ENCODE data around the gene KCNIP3.

KCNIP3 gene

GRCh38 chr2:95275151-95275515 is 22.0 kb upstream of the KCNIP3 start:
- DNase-seq = no peak

DNA sequence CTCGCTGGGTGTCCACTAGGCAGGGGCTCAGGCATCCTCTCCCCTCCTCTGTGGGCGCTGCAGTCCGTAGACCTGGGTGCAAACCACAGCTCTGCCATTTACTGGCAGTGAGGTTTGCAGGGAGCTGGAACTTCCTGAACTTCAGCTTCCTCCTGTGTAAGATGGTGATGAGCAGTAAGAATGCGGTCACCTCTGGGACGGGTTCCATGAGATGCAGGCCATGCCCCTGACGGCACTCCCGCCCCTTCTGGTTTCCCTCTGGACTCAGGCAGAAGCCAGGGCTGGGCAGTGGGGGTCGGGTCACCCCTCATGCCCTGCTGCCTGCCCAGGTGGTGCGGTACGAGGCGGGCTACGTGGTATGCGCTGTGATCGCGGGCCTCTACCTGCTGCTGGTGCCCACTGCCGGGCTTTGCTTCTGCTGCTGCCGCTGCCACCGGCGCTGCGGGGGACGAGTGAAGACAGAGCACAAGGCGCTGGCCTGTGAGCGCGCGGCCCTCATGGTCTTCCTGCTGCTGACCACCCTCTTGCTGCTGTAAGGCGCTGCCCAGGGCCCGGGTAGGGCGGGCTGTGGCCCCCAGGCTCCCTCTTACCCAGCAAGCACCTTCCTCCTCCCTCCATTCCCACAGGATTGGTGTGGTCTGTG is 21.4 kb upstream of the KCNIP3 start:
- no peak for DNase-seq

- DNase-seq = no peak
Measured at GRCh38 chr2:95276244-95276887, 20.8 kb upstream of the KCNIP3 start.

DNA sequence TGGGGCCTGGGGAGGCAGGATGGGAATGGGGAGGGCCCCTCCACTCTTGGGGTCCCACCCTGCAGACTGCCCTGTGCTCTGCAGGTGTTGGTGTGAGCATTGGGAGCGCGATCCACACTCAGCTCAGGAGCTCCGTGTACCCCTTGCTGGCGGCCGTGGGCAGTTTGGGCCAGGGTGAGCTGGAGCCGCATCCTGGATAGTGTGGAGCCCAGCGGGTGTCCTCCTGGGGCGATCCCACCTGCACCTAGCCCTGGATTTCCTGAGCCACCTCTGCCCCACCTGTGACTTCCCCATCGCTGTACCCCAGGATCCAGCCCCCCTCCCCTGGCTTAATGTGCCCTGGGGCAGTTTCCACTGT is 20.3 kb upstream of the KCNIP3 start:
- DNase-seq = no peak

GRCh38 chr2:95277246-95277906 is 19.8 kb upstream of the KCNIP3 start:
- DNase-seq = no peak

DNA sequence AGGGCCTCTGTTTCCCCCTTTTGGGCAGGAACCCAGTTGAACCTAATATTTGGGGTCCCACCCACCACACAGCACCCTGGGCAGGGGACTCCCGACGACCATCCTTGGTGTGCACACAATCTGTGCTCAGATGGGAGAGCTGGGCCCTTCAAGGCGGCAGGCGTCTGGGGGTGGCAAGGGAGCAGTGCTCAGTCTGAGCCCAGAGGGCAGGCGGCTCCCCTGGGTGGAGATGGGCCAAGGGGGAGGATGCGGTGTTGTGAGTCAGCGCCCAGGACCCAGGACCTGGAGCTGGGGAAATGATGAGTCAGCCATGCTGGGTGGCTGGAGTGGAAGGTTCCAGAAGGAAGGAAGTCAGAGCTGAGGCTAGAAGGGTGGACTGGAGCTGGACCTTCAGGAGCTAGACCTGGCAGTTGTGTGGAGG is 19.1 kb upstream of the KCNIP3 start:
- no peak for DNase-seq

GRCh38 chr2:95278637-95279225 is 18.4 kb upstream of the KCNIP3 start:
- no peak for DNase-seq

- no peak for DNase-seq
Measured at GRCh38 chr2:95279435-95280035, 17.6 kb upstream of the KCNIP3 start.

DNA sequence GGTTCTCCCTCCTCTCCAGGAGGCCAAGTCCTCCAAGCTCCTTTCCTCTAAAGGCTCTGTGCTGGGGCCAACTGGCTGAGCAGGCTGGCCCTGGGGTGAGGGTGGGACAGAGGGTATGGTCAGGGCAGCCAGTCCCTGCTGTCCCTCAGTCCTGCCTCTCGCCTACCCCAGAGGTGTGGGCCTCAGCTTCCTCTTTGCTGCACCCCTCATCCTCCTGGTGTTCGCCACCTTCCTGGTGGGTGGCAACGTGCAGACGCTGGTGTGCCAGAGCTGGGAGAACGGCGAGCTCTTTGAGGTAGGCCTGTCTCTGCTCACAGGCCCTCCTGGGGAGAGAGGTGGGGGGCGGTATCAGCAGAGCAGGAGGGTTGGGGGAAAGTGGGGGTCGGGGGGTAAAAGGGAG is 16.1 kb upstream of the KCNIP3 start:
- no peak for DNase-seq

DNA sequence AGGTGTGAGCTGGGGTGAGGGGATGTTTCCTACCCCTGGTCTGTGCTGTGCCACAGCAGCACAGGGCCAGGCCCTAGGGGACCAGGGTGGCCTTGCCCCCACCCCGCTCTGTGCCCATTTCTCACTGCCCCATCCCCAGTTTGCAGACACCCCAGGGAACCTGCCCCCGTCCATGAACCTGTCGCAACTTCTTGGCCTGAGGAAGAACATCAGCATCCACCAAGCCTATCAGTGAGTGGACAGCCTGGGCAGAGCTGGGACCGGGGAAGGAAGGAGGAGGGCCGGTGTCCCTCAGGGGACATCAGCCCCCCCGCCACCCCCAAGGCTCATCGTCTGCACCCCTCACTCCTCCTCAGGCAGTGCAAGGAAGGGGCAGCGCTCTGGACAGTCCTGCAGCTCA is 15.4 kb upstream of the KCNIP3 start:
- no peak for DNase-seq

DNA sequence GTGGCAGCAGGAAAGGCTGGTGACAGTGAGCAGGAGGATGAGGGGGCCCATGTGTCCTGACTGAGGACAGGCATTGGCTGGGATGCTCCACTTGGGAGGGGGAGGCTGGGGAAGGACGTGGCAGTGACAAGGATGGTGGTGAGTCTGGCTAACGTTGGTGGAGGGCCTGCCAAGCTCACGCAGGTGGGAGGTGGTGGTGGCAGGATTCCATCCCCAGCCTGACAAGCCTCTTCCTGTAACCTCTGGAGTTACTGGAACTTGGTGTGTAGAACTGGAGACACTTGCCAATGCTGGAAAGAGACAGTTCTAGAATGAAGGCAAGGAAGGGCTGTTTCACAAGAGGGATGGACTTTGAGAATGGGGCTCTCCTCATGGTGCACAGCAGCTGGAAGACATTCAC is 14.7 kb upstream of the KCNIP3 start:
- no peak for DNase-seq

DNA sequence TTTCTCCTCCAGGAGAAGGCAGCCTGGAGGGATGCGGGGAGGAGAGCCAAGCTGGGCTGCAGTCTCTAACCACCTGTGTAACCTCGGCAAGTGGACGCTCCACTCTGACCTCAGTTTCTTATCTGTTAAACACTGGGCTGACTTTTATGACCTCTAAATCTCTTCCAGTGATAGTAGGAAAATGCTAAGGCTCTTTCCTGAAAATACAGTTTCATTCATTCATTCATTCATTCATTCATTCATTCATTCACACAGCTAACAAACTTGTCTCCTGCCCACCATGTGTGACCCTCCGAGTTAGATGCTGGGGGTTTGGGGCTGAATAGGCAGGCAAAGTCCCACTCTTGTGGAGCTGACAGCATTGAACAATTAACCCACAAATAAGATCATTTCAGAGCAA is 13.6 kb upstream of the KCNIP3 start:
- no peak for DNase-seq

DNA sequence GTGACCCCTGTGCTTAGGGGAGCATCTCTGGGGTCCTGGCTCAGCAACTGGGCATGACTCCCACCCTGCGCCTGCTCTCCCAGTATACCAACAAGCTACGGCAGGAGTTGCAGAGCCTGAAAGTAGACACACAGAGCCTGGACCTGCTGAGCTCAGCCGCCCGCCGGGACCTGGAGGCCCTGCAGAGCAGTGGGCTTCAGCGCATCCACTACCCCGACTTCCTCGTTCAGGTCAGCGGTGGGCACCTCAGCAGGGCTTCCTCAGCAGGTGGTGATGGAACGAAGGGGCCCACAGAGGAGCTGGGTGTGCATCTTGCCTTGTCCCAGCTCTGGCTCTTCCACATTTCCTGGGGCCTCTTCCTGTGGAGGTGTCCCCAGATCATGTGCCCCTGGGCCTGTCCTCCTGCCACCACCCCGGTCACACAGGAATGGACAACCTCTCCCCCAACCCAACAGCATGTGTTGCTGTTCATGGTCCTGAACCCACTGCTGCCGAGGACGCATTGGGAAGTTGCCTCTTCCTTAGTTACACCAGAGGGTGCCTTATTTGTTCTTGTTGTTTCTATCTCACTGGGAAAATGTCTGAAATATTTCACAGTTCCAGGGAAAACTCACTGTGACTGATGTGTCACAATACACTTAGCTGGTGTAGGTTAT is 12.1 kb upstream of the KCNIP3 start:
- DNase-seq = no peak

DNA sequence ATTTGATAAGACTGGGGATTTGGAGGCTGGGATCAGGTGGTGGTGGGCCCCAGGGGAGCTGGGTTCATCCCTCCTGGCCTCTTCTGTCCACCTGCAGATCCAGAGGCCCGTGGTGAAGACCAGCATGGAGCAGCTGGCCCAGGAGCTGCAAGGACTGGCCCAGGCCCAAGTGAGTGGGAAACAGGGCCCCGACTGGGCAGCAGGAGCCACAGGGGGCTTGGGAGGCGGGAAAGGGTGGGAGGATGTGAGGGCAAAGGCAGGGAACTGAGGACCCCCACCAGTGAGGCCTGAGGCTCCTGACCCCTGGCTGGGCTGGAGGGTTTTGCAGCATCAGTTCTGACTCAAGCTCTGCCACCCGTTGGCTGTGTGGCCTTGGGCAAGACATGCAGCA is 11.6 kb upstream of the KCNIP3 start:
- no peak for DNase-seq

GRCh38 chr2:95287336-95287735 is 9.8 kb upstream of the KCNIP3 start:
- DNase-seq = no peak

DNA sequence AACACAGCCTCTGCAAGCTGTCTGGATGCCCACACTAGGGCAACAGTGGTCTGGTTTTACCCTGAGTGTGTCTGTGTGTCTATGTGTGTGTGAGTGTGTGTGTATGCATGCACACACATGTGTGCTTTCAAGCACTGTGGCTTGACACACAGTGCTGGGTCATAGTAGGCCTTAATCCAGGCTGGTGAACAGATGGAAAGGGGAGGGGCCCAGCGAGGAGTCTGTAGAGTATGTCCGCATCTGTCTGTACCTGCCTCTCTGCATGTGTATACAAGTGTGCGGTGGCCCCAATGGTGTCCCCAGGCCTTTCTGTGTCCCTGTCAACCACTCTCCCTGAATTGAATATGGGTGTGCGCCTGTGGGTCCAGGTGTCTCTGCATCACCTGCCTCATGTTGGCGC is 9.3 kb upstream of the KCNIP3 start:
- DNase-seq = no peak

- no peak for DNase-seq
Measured at GRCh38 chr2:95289253-95289652, 7.9 kb upstream of the KCNIP3 start.

- no peak for DNase-seq
Measured at GRCh38 chr2:95291222-95291621, 5.9 kb upstream of the KCNIP3 start.

GRCh38 chr2:95292623-95293260 is 4.4 kb upstream of the KCNIP3 start:
- no peak for DNase-seq

DNA sequence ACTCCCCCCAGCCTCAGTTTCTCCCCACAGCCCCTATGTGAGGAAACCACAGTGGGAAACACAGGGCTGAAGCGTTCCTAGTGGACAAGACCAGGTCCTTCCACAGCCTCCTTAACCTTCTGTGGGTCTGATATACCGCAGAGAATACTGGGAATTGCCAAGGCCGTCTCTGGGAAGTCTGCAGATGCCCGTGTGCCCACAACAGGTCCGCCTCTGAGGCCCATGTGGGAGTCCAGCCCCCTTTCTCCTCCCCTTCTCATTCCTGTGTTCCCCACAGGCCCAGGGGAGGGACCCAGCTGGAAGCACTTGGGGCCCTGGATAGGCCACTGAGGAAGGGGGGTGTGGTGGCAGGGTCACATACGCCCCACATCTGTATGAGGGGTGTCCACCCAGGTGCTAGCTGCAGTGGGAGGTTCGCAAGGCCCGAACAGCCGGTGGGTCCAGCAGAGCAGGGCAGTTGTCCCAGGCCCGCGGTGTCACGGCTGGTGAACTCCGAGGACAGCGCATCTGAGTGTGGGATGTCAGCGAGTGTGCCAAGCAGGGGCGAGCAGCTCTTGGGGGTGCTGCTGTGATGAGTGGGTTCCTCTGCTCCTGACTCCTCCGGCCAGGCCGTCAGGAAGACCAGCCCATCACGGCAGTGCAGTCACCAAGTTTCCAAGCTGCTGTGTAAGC is 2.4 kb upstream of the KCNIP3 start:
- DNase-seq = no peak

DNA sequence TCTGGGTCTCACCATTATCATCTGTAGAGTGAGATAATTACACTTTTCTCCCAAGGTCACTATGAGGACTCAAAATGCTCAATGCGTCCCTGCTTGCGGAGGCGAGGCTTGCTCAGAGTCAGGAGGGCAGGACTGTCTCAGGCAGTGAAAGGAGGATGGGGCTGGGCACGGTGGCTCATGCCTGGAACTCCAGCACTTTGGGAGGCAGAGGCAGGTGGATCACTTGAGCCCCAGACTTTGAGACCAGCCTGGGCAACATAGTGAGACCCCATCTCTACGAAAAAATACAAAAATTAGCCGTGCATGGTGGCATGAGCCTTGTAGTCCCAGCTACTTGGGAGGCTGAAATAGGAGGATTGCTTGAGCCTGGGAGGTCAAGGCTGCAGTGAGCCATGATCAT is 1.8 kb upstream of the KCNIP3 start:
- DNase-seq = no peak

GRCh38 chr2:95296011-95296410 is 1.1 kb upstream of the KCNIP3 start:
- DNase-seq = peak; percentile 81
